ENCODE data around the gene PTGER2.

PTGER2 gene

DNA sequence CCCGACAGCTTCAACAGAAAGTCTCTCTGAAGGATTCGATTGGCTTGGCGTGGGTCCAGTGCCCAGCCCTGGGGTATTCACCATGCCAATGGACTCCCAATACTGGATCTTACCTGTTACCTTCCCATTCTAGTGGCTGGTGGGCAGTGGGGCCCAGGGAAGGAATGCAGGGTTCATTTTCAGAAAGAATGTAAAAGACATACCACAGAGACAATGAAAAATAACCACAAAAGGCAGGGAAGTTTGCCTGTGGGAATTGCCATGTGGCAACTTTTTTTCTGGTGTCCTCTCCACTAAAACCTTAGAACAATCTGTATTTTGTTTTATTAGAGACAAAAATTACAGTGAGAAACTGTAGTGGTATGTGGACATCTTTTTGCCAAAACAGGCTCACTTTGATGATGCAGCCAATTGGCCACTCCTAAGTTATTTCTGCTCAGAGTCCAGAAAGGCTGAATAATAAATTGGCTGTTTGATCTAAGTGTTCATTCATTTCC, 55.2 kb downstream of the PTGER2 start:
- H3K27ac ChIP-seq, result no peak overlapping the region
- TF ChIP-seq ZFX (IDR thresholded peaks at IDR 0.05; ENCODE audit: borderline replicate concordance) (no peak), CTCF (IDR thresholded peaks at IDR 0.05) (no peak)

- TF ChIP-seq CTCF (IDR thresholded peaks at IDR 0.05) (no peak), ZFX (IDR thresholded peaks at IDR 0.05; ENCODE audit: borderline replicate concordance) (no peak)
- H3K27ac ChIP-seq, result no peak overlapping the region
Measured at GRCh38 chr14:52370406-52370935, 56.4 kb downstream of the PTGER2 start.

DNA sequence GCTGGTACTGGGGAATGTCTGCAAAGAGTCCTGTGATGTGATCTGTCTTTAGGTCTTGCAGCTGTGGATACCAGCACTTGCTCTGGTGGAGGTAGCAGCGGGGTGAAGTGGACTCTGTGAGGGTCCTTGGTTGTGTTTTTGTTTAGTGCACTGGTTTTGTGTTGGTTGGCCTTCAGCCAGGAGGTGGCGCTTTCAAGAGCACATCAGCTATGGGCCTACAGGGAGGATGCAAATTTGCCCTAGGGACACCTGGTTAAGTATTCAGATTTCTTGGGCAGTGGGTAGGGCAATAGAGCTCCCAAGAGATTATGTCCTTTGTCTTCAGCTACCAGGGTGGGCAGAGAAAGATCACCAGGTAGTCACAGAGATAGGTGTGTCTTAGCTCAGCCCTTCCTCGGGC, 63.8 kb downstream of the PTGER2 start:
- no peak overlapping the region for H3K27ac ChIP-seq
- TF ChIP-seq CTCF (IDR thresholded peaks at IDR 0.05) (0 out of 2 replicates have a peak, but pooled peaks have one; percentile 14), ZFX (IDR thresholded peaks at IDR 0.05; ENCODE audit: borderline replicate concordance) (no peak)
